HepG2 (cell line): ENCODE results near the gene CCNL1. TPM values are rescaled to one million over a fixed set of nuclear protein-coding genes. Genes with fewer than 3 reads are reported as not detected.

ENCODE experiments used
- ARID2 ChIP-seq: sonication (generic); formaldehyde crosslinking; IDR thresholded peaks from 2 replicates; pipeline ENCODE4 v1.8.1; 2022; ENCODE audit warnings: mild to moderate bottlenecking, missing genetic modification reagents, borderline replicate concordance
- MAFF ChIP-seq: IDR thresholded peaks from 2 replicates; pipeline ENCODE4 v1.6.1; 2011; ENCODE audit warnings: low read depth, low read length, improper control_type of control experiment
- MED1 ChIP-seq: sonication (generic); formaldehyde crosslinking; IDR thresholded peaks from 2 replicates; pipeline ENCODE4 v1.4.0; 2020; ENCODE audit warnings: missing genetic modification reagents
- POLR2A ChIP-seq, 2 experiments: IDR thresholded peaks; 2 replicates each; pipeline ENCODE4 v1.6.1; 2011; ENCODE audit warnings: low read depth in 2 of 2, low read length in 2 of 2, mild to moderate bottlenecking in 1 of 2, moderate library complexity in 1 of 2; ENCODE audit not compliant: insufficient read depth in 1 of 2
- SYNCRIP ChIP-seq: fragments of 200-400 bp; formaldehyde crosslinking; IDR thresholded peaks from 2 replicates; pipeline ENCODE4 v1.6.1; 2018; ENCODE audit warnings: mild to moderate bottlenecking, low read depth, low read length; ENCODE audit not compliant: insufficient read depth
- TRAFD1 ChIP-seq: sonication (generic); formaldehyde crosslinking; IDR thresholded peaks from 2 replicates; pipeline ENCODE4 v1.5.1; 2020; ENCODE audit warnings: missing genetic modification reagents, mild to moderate bottlenecking, borderline replicate concordance
- ZBTB42 ChIP-seq: sonication (generic); formaldehyde crosslinking; IDR thresholded peaks from 2 replicates; pipeline ENCODE4 v1.5.0; 2020; ENCODE audit warnings: mild to moderate bottlenecking, missing genetic modification reagents
- ZFP90 ChIP-seq: sonication (generic); formaldehyde crosslinking; IDR thresholded peaks from 2 replicates; pipeline ENCODE4 v1.8.0; 2022; ENCODE audit warnings: missing genetic modification reagents, mild to moderate bottlenecking, inconsistent platforms, borderline replicate concordance
- ZNF101 ChIP-seq: sonication (generic); formaldehyde crosslinking; IDR thresholded peaks from 2 replicates; pipeline ENCODE4 v1.4.0; 2020; ENCODE audit warnings: mild to moderate bottlenecking, low read depth, missing genetic modification reagents, borderline replicate concordance
- ZNF556 ChIP-seq: sonication (generic); formaldehyde crosslinking; IDR thresholded peaks from 2 replicates; pipeline ENCODE4 v1.4.0; 2020; ENCODE audit warnings: mild to moderate bottlenecking, missing genetic modification reagents, borderline replicate concordance
- ZNF672 ChIP-seq: sonication (generic); formaldehyde crosslinking; IDR thresholded peaks from 2 replicates; pipeline ENCODE4 v1.8.1; 2022; ENCODE audit warnings: missing genetic modification reagents
- polyA plus RNA-seq, 8 experiments: library from polyadenylated mRNA; depleted of rRNA in 3 of 8; stranded (reverse) in 7 of 8; unstranded in 1 of 8; fragments of >200 nt; fragmentation: Illumina TruSeq in 4 of 8; extraction: Trizol in 4 of 8; gene quantifications; 2 replicates each; pipeline versions ENCODE4 v1.2.1 to v1.2.3, GENCODE V29; 2011 to 2016; ENCODE audit warnings: low read depth in 4 of 8, missing spikeins in 1 of 8, mixed read lengths in 1 of 8; ENCODE audit not compliant: insufficient read depth in 1 of 8
- total RNA-seq, 5 experiments: library from RNA; depleted of rRNA; stranded (reverse); fragments of >200 nt; fragmentation: Illumina TruSeq; extraction: Trizol; gene quantifications; 2 replicates each; pipeline ENCODE4 v1.2.3, GENCODE V29; 2016; ENCODE audit warnings: low read depth in 1 of 5
- TF ChIP-seq, protein P1 (sequence below): sonication (generic); formaldehyde crosslinking; IDR thresholded peaks from 2 replicates; pipeline ENCODE4 v1.5.1; 2020; ENCODE audit warnings: mild to moderate bottlenecking, missing genetic modification reagents, borderline replicate concordance
- TF ChIP-seq, protein P2 (sequence below), 2 experiments: IDR thresholded peaks; 2 replicates each; pipeline ENCODE4 v1.6.1; 2011 to 2012; ENCODE audit warnings: low read length in 2 of 2, borderline replicate concordance in 1 of 2, low read depth in 1 of 2, mild to moderate bottlenecking in 1 of 2, moderate library complexity in 1 of 2

The CCNL1 gene
- total and polyA plus RNA-seq, 2 of the 13 experiments (the other 11 are each of a cell fraction or from before 2014, with no cell fraction given): 151 to 303 TPM

- TF ChIP-seq, protein P1, sequence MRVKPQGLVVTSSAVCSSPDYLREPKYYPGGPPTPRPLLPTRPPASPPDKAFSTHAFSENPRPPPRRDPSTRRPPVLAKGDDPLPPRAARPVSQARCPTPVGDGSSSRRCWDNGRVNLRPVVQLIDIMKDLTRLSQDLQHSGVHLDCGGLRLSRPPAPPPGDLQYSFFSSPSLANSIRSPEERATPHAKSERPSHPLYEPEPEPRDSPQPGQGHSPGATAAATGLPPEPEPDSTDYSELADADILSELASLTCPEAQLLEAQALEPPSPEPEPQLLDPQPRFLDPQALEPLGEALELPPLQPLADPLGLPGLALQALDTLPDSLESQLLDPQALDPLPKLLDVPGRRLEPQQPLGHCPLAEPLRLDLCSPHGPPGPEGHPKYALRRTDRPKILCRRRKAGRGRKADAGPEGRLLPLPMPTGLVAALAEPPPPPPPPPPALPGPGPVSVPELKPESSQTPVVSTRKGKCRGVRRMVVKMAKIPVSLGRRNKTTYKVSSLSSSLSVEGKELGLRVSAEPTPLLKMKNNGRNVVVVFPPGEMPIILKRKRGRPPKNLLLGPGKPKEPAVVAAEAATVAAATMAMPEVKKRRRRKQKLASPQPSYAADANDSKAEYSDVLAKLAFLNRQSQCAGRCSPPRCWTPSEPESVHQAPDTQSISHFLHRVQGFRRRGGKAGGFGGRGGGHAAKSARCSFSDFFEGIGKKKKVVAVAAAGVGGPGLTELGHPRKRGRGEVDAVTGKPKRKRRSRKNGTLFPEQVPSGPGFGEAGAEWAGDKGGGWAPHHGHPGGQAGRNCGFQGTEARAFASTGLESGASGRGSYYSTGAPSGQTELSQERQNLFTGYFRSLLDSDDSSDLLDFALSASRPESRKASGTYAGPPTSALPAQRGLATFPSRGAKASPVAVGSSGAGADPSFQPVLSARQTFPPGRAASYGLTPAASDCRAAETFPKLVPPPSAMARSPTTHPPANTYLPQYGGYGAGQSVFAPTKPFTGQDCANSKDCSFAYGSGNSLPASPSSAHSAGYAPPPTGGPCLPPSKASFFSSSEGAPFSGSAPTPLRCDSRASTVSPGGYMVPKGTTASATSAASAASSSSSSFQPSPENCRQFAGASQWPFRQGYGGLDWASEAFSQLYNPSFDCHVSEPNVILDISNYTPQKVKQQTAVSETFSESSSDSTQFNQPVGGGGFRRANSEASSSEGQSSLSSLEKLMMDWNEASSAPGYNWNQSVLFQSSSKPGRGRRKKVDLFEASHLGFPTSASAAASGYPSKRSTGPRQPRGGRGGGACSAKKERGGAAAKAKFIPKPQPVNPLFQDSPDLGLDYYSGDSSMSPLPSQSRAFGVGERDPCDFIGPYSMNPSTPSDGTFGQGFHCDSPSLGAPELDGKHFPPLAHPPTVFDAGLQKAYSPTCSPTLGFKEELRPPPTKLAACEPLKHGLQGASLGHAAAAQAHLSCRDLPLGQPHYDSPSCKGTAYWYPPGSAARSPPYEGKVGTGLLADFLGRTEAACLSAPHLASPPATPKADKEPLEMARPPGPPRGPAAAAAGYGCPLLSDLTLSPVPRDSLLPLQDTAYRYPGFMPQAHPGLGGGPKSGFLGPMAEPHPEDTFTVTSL (CRISPR knock-in tag): peak; percentile 98
- TF ChIP-seq ZNF101 (CRISPR knock-in tag) (no peak), ARID2 (peak; percentile 95), POLR2A (IDR thresholded peaks at IDR 0.05; ENCODE audit: insufficient read depth in 1 of 2, low read depth in 2 of 2, low read length in 2 of 2) (peak in 1 of 2 experiments; percentile 55; a peak in 2 of 4 replicates), ZFP90 (CRISPR knock-in tag) (peak; percentile 70; the same call in 1 of the 2 replicates), ZNF672 (CRISPR knock-in tag) (no peak), MED1 (CRISPR knock-in tag) (peak; percentile 93), SYNCRIP (no peak), ZBTB42 (CRISPR knock-in tag) (0 out of 2 replicates have a peak, but pooled peaks have one; percentile 59), TRAFD1 (CRISPR knock-in tag) (no peak), ZNF556 (CRISPR knock-in tag) (peak; percentile 94), MAFF (peak; percentile 69)
- TF ChIP-seq, protein P2, sequence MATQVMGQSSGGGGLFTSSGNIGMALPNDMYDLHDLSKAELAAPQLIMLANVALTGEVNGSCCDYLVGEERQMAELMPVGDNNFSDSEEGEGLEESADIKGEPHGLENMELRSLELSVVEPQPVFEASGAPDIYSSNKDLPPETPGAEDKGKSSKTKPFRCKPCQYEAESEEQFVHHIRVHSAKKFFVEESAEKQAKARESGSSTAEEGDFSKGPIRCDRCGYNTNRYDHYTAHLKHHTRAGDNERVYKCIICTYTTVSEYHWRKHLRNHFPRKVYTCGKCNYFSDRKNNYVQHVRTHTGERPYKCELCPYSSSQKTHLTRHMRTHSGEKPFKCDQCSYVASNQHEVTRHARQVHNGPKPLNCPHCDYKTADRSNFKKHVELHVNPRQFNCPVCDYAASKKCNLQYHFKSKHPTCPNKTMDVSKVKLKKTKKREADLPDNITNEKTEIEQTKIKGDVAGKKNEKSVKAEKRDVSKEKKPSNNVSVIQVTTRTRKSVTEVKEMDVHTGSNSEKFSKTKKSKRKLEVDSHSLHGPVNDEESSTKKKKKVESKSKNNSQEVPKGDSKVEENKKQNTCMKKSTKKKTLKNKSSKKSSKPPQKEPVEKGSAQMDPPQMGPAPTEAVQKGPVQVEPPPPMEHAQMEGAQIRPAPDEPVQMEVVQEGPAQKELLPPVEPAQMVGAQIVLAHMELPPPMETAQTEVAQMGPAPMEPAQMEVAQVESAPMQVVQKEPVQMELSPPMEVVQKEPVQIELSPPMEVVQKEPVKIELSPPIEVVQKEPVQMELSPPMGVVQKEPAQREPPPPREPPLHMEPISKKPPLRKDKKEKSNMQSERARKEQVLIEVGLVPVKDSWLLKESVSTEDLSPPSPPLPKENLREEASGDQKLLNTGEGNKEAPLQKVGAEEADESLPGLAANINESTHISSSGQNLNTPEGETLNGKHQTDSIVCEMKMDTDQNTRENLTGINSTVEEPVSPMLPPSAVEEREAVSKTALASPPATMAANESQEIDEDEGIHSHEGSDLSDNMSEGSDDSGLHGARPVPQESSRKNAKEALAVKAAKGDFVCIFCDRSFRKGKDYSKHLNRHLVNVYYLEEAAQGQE (IDR thresholded peaks at IDR 0.05; ENCODE audit: borderline replicate concordance in 1 of 2, low read depth in 1 of 2, low read length in 2 of 2): peak in 1 of 2 experiments; percentile 70; a peak in 1 of 4 replicates
Measured at GRCh38 chr3:157120071-157120892, 39.7 kb downstream of the CCNL1 start (continued).
